C4-2B (cell line): ENCODE measurements around the gene KAT5.
"Not testable (repeated sequence)": the region's sequence is repeated elsewhere in the genome, so short reads cannot be mapped to it uniquely, and the experiment has no call there.

Experiments used
- H3K27ac ChIP-seq: fragments of 450-650 bp; 2 replicates; pipeline ENCODE4 v1.5.1; 2017
- CTCF ChIP-seq: fragments of 450-650 bp; conservative IDR thresholded peaks from 2 replicates; pipeline ENCODE4 v1.5.1; 2017; ENCODE audit warnings: mild to moderate bottlenecking
- ZFX ChIP-seq: fragments of 450-650 bp; IDR thresholded peaks from 2 replicates; pipeline ENCODE4 v1.6.1; 2017

KAT5 gene

DNA sequence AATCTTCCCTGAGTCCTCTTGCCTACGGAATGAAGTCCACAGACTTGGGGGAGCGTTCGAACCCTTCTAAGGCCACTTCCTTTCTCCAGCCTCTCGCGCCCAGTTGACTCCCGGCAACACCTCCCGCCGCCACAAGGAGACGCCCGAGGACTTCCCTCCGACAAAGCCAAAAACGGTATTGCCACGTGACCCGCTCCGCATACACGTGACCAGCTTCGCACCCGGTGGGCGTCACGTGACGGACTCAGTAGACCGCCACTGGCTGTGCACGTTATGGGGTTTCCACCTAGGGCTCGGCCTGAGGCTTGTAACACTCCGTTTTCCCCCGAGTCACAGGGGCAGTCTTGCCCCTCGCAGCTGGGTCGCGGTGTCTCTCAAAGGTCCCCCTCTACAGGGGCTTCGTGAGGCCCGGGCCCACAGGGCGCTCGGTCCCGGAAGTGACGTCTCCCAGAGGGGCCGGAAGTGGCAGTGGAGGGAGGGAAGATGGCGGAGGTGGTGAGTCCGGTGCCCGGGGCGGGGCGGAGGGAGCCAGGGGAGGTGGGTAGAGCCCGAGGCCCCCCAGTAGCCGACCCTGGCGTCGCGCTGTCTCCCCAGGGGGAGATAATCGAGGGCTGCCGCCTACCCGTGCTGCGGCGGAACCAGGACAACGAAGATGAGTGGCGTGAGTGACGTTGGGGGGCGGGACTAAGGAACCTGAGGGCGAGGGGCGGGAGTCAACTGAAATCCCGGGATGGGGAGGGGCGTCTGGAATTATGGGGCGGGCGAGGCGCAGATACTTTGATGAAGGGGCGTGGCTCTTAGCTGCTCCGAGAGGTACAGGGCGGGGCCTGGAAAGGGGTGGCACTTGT lies at the start of gene KAT5:
Gene KAT5 (plus strand): TSS at position 468 of the 848 bp plus-strand sequence. CDS start 16 bp downstream, at position 484.
- TF ChIP-seq CTCF (peak; percentile 100), ZFX (peak; percentile 76; the same call in 1 of the 2 replicates)

DNA sequence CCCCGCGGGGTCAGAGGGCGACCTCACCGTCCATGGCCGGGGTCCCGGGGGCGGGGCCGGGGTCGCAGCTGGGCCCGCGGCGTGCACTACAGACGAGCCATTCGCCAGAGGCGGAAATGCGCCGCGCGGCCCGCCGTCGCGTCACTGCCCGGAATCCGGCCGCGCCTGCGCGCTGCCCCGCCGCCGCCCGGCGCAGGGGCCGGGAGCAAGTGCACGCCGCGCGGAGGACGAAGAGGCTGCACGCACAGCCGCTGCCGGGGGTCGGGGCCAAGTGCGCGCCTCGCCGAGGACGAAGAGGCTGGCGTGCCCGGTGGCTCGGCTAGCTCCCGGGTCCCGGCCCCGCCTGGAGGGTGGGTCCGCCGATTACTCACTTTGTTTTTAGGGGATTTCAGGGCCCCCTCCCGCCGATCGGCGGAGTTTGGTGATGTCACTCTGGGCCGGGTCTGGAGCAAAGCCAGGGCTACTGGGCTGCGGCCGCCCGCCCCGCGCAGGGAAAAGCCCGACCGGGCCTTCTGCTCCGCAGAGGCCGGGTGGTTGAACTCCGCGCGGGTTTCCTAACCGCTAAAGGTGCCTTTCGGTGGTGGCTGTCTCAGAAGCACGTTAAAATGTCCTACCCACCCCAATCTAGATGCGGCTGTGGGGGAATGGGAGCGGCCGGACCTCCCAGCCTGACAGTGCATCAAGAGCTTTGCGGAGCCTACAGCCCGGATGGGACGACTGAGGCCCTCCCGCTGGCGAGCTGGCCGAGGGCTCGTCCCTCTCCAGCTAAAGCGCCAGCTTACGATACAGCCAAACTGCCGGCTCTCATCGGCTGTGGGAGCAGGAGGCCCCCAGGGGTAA lies 49.0 kb upstream of the KAT5 start, which contains the start of gene RELA:
Gene RELA (minus strand): TSS at position 118 of the 840 bp plus-strand sequence. CDS start 84 bp downstream, at position 34.
- H3K27ac ChIP-seq = peak within 1 kb of the TSS; percentile 86
- TF ChIP-seq ZFX (peak; percentile 91), CTCF (no peak)

More for the DNA sequence above, at the start of gene KAT5:
- peak within 1 kb of the TSS; percentile 99 for H3K27ac ChIP-seq

GRCh38 chr11:65663639-65664200 lies 48.3 kb upstream of the KAT5 start:
- peak overlapping the region; percentile 86 for H3K27ac ChIP-seq
- no peak for TF ChIP-seq ZFX
- no peak for TF ChIP-seq CTCF

- H3K27ac ChIP-seq = no peak overlapping the region
- no peak for TF ChIP-seq ZFX
- no peak for TF ChIP-seq CTCF
Measured at GRCh38 chr11:65672180-65672860, 39.7 kb upstream of the KAT5 start.

DNA sequence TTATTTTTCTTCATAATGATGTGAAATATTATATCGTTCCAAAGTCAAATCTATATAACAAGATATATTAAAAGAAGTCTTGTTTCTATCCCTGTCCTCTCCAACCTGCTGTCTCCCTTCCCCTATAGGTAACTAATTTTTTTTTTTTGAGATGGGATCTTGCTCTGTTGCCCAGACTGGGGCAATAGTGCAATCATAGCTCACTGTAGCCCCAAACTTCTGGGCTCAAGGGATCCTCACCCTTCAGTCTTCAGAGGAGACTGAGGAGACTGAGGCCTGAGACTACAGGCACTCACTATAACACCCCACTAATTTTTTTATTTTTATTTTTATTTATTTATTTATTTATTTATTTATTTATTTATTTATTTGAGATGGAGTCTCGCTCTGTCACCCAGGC lies 39.1 kb upstream of the KAT5 start:
- no peak overlapping the region for H3K27ac ChIP-seq
- TF ChIP-seq CTCF (no peak), ZFX (no peak)

- no peak for TF ChIP-seq CTCF
- TF ChIP-seq ZFX = no peak
- no peak overlapping the region for H3K27ac ChIP-seq
Measured at GRCh38 chr11:65680192-65680743, 31.8 kb upstream of the KAT5 start.

GRCh38 chr11:65683480-65683879 lies 28.6 kb upstream of the KAT5 start:
- not testable (repeated sequence) for H3K27ac ChIP-seq
